ENCODE data around the gene LCN1.

LCN1 gene

DNA sequence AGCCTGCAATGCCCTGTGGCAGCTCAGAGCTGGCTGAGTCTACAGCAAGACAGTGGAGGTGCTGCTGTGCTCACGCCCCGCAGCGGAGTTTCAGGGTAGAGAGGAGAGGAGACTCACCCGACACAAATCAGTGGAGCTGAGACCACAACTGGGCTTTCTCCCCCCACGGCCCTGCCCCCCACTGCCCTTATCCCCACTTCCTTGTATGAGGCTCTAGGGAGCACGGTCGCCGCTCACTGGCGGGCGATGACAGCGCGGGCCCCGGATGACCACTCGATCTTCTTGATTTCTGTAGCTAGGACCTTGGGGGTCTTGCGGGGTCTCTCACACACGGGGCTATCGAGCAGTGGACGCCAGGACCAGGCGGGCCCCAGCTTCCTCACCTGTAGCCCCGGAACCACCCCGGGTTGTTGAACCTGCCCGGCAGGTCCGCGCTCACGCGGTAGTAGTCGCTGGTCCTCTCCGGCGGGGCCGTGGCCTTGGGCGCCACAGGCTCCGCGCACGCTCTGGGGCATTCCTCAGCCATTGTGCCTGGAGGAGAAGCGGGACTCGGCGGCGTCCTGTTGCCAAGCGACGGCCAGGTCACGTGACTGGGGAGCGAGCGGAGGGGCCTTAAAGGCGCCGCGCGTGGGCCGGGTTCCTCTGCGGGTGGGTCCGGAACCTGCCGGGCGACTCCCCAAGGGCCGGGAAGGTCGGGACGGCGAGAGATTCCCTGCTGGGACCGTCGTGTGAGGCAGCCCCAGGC, 21.7 kb upstream of the LCN1 start:
- peak overlapping the region; percentile 93 for H3K27ac ChIP-seq
- TF ChIP-seq, protein P1, sequence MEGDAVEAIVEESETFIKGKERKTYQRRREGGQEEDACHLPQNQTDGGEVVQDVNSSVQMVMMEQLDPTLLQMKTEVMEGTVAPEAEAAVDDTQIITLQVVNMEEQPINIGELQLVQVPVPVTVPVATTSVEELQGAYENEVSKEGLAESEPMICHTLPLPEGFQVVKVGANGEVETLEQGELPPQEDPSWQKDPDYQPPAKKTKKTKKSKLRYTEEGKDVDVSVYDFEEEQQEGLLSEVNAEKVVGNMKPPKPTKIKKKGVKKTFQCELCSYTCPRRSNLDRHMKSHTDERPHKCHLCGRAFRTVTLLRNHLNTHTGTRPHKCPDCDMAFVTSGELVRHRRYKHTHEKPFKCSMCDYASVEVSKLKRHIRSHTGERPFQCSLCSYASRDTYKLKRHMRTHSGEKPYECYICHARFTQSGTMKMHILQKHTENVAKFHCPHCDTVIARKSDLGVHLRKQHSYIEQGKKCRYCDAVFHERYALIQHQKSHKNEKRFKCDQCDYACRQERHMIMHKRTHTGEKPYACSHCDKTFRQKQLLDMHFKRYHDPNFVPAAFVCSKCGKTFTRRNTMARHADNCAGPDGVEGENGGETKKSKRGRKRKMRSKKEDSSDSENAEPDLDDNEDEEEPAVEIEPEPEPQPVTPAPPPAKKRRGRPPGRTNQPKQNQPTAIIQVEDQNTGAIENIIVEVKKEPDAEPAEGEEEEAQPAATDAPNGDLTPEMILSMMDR (conservative IDR thresholded peaks at IDR 0.05): no peak

DNA sequence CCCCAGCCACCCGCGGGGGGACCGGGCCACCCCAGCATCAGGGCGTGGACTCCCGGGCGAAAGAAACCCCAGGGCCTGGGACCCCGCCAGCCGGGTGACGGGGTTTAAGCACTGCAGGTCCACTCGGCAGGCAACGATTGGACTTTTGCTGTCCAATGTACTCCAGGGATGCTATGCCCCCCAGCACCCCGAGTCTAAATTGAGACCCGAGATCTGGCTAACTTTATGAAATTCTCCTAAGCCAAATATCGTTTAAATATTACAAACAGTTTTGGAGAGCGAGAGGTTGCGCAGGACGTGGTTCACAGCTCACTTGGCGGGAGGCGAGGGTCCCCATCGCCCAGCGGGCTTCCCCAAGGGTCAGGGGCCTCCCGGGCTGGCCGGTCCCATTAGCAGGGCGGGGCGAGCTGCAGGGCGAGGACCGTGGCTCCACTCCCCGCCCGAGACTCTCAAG, 21.1 kb upstream of the LCN1 start:
- peak overlapping the region; percentile 93 for H3K27ac ChIP-seq
- TF ChIP-seq, protein P1 (conservative IDR thresholded peaks at IDR 0.05): no peak

DNA sequence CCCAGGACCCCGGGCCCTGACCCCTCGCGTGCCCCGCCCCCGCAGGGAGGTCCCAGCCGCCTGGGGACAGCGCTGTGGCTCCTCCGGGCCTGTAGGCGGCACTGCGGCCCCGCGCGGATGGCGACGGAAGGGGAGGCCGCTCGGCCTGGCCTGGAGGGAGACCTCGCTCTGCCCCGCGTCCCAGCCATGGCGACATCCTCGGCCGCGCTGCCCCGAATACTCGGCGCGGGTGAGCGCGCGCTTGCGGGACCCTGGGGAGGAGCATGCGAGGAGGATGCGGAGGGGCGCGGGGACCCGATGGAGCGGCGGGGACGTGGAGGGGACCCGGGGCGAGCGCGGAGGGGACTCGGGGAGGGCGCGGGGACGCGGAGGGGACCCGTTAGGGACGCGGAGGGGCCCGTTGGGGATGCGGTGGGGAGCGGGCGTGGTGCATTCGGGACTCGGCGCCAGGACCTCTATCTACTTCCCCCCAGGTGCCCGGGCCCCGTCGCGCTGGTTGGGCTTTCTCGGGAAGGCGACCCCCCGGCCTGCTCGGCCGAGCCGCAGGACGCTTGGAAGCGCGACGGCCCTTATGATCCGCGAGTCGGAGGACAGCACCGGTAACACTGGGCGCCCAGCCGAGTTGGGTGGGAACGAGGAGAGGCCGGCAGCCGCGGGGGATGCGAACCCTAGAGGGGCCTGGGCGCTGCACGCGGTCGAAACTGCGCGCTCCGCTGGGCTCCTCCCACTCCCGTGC, 20.5 kb upstream of the LCN1 start, which contains the start of gene MRPS2:
Gene MRPS2, plus strand, starts transcription at position 158 of the 736 bp plus-strand sequence. Its CDS starts 29 bp downstream, at position 187.
- TF ChIP-seq, protein P1 (conservative IDR thresholded peaks at IDR 0.05): peak; percentile 99
- H3K27ac ChIP-seq: peak within 1 kb of the TSS; percentile 93

DNA sequence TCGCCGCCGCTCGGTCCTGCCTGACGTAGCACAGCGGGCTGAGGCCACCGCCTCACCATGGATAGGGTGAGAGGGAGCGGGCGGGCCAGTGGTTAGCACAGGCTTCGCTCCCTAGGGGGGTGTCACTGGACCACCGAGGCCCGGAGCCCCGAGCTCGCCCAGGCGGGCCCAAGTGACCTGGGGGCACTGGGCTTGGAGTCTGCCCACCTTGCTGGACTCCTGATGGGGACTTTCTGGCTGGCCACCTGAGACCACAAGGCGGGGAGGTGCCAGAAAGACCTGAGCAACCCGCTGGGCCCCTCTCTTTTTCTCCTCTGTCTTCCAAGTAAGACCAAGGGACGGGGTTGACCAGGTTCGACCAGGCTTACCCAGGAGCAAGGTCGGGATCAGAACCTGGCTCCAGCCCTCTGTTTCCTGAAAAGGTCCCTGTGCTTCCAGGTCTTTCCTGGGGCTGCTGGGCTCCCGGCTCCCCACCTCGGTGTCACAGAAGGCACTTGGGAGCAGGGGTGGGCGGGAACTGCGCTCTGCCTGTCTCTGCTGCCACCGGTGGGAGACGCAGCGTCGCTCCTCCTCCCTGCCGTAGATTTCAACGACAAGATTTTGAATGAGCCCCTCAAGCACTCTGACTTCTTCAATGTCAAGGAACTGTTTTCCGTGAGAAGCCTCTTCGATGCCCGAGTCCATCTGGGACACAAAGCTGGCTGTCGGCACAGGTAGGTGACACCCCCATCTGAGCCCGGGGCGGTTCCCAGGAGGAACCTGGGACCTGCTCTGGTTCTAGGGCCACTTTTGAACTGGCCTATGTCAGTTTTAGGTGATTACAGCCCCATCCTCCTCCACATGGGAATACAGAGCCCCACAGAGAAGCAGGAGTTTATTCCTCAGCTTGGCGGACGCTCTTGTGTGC, 19.7 kb upstream of the LCN1 start:
- H3K27ac ChIP-seq: peak overlapping the region; percentile 93
- TF ChIP-seq, protein P1 (conservative IDR thresholded peaks at IDR 0.05): no peak

DNA sequence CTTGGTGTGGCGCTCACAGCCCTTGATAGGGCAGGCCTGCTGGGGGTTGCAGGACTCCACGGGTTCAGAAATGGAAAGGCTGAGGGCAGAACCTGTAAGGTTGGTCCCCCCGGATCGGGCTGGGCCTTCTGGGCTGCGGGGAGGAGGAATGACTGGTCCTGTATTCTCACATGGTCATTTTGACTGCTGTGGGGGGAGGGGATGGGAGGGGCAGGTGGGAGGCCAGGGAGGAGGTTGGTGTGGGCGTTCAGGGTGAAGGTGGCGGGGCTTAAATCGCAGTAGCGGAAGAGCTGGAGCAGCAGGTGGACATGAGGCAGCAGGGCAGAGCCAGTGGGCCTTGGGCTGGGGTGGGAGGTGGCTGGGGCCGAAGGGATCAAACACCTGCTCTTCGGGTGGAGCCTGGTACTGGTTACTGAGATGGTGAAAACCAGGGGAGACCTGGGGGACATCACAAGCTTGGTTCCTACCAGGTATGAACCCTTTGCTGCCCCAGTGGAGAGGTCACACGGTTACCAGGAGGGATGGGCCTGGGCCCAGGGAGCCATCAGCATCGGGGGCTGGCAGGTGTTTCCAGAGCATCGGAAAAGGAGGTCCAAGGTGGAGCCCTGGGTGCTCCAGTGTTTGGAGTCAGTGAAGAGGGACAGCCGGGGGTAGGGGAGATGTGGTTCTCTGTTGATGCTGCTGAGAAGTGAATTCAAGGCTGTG, 18.9 kb upstream of the LCN1 start:
- peak overlapping the region; percentile 93; the same call in 1 of the 2 replicates for H3K27ac ChIP-seq
- TF ChIP-seq, protein P1 (conservative IDR thresholded peaks at IDR 0.05): no peak

DNA sequence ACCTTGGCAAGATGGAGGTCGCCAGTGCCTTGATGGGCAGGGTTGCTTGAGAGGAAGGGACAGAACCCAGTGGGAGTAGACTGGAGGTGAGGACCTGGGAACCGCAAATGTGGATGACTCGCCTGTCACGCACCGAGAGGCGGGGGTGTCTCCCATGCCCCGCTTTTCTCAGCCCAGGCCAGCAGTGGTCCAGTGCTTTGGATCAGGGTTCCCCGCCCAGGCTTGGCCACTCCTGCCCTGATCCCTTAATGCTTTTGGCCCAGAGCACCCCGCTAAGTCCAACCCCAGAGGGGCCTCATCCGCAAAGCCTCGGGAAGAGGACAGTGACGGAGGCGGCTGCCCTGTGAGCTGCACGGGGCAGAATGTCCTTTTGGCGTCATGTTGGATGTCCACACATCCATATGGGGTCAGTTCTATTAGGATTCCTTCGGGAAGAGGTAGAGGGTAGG, 18.3 kb upstream of the LCN1 start:
- H3K27ac ChIP-seq: no peak overlapping the region
- TF ChIP-seq, protein P1 (conservative IDR thresholded peaks at IDR 0.05): no peak
